Measurements from ENCODE around the gene GNA15.
"Not testable (repeated sequence)": the region's sequence is repeated elsewhere in the genome, so short reads cannot be mapped to it uniquely, and the experiment has no call there.

The GNA15 gene

DNA sequence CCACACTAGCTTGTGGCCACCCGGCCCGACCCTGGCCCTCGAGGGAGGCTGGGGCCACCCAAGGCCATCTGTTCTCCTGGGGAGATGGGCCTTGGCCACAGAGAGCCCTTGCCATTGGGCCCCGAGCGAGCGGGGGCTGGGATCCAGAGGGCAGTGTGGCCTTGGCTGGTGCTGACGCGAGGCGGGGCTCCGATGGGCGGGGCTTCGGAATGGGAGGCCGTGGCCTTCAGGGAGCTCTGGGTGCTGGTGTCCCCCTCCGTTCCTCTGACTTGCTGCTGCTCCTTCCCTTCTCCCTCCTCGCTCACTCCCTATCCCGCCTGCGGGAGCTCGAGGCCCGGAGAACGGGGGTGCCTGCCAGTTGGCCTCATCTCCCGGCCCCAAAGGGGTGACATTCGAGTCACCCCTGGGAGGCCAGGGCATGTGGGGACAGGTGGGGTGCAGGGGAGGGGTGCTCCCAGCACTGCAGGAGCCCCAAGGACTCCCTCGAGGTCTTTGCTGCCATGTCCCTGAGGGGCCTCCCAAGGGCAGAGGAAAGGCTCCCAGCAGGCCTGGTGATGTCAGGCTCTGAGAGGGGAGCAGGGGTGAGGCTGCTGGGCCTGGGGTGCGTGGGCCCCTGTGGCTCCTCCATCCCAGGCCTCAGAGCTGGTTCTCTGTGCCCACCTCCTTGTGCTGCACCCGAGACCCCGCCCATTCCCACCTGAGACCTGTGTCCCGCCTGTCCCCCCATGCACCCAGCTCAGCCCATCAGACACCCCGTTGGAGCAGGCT is 54.1 kb downstream of the GNA15 start:
- Histone ChIP-seq H3K27ac (ENCODE audit: low read length) (no peak overlapping the region), H3K4me1 (ENCODE audit: low read length) (peaks cover 9% of the 10 kb centered on the region), H3K27me3 (replicated peaks; ENCODE audit: insufficient read depth, low read length) (no peaks in the 10 kb centered on the region), H2AFZ (ENCODE audit: low read length) (no peak overlapping the region), H4K20me1 (ENCODE audit: insufficient read depth, low read length) (peaks cover 11% of the 10 kb centered on the region; the same call in 1 of the 2 replicates), H3K79me2 (ENCODE audit: low read length) (peaks cover 77% of the 10 kb centered on the region), H3K9ac (ENCODE audit: low read length) (no peak overlapping the region), H3K4me3 (ENCODE audit: low read length) (no peak overlapping the region), H3F3A (ENCODE audit: insufficient read depth, low read length) (no peaks in the 10 kb centered on the region), H3K4me2 (ENCODE audit: low read depth, low read length) (no peak overlapping the region), H3K9me3 (replicated peaks; ENCODE audit: insufficient read depth, low read length) (no peaks in the 10 kb centered on the region), H3K36me3 (replicated peaks; ENCODE audit: insufficient read depth, low read length) (no peaks in the 10 kb centered on the region), H3K9me2 (replicated peaks; ENCODE audit: insufficient read depth, low read length) (no peaks in the 10 kb centered on the region)
- no peak for DNase-seq
- TF ChIP-seq EZH2 (optimal IDR thresholded peaks at IDR 0.05; ENCODE audit: low read depth, low read length) (no peak), EZH2phosphoT487 (IDR thresholded peaks at IDR 0.05; ENCODE audit: low read length) (no peak)
- TF ChIP-seq, protein P1, sequence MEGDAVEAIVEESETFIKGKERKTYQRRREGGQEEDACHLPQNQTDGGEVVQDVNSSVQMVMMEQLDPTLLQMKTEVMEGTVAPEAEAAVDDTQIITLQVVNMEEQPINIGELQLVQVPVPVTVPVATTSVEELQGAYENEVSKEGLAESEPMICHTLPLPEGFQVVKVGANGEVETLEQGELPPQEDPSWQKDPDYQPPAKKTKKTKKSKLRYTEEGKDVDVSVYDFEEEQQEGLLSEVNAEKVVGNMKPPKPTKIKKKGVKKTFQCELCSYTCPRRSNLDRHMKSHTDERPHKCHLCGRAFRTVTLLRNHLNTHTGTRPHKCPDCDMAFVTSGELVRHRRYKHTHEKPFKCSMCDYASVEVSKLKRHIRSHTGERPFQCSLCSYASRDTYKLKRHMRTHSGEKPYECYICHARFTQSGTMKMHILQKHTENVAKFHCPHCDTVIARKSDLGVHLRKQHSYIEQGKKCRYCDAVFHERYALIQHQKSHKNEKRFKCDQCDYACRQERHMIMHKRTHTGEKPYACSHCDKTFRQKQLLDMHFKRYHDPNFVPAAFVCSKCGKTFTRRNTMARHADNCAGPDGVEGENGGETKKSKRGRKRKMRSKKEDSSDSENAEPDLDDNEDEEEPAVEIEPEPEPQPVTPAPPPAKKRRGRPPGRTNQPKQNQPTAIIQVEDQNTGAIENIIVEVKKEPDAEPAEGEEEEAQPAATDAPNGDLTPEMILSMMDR (IDR thresholded peaks at IDR 0.05; ENCODE audit: low read length), result no peak

DNA sequence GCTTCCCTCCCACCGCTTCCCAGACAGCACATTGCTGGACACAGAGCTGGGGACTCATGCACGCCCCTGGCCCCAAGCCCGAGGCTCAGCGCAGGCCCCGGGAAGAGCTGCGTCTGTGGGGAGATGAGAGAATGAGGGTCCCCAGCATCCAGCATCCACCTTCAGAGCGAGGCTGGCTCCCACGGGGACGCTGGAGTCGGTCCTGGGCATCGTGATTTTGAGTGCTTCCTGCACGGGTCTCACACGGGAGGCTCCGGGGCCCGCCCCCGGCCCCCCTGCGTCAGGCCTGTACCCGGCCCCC is 54.6 kb downstream of the GNA15 start:
- TF ChIP-seq EZH2 (optimal IDR thresholded peaks at IDR 0.05; ENCODE audit: low read depth, low read length), result no peak
- TF ChIP-seq EZH2phosphoT487 (IDR thresholded peaks at IDR 0.05; ENCODE audit: low read length), result no peak
- TF ChIP-seq, protein P1 (IDR thresholded peaks at IDR 0.05; ENCODE audit: low read length), result no peak
- DNase-seq, result no peak
- peaks cover 9% of the 10 kb centered on the region for H3K4me1 ChIP-seq (ENCODE audit: low read length)
- no peak overlapping the region for H3K9ac ChIP-seq (ENCODE audit: low read length)
- no peak overlapping the region for H3K27ac ChIP-seq (ENCODE audit: low read length)
- no peaks in the 10 kb centered on the region for H3K9me2 ChIP-seq (replicated peaks; ENCODE audit: insufficient read depth, low read length)
- no peak overlapping the region for H3K4me2 ChIP-seq (ENCODE audit: low read depth, low read length)
- H3F3A ChIP-seq (ENCODE audit: insufficient read depth, low read length), result no peaks in the 10 kb centered on the region
- H2AFZ ChIP-seq (ENCODE audit: low read length), result no peak overlapping the region
- H4K20me1 ChIP-seq (ENCODE audit: insufficient read depth, low read length), result peaks cover 11% of the 10 kb centered on the region; the same call in 1 of the 2 replicates
- H3K27me3 ChIP-seq (replicated peaks; ENCODE audit: insufficient read depth, low read length), result no peaks in the 10 kb centered on the region
- no peak overlapping the region for H3K4me3 ChIP-seq (ENCODE audit: low read length)
- no peaks in the 10 kb centered on the region for H3K9me3 ChIP-seq (replicated peaks; ENCODE audit: insufficient read depth, low read length)
- H3K79me2 ChIP-seq (ENCODE audit: low read length), result peaks cover 77% of the 10 kb centered on the region
- no peaks in the 10 kb centered on the region for H3K36me3 ChIP-seq (replicated peaks; ENCODE audit: insufficient read depth, low read length)

DNA sequence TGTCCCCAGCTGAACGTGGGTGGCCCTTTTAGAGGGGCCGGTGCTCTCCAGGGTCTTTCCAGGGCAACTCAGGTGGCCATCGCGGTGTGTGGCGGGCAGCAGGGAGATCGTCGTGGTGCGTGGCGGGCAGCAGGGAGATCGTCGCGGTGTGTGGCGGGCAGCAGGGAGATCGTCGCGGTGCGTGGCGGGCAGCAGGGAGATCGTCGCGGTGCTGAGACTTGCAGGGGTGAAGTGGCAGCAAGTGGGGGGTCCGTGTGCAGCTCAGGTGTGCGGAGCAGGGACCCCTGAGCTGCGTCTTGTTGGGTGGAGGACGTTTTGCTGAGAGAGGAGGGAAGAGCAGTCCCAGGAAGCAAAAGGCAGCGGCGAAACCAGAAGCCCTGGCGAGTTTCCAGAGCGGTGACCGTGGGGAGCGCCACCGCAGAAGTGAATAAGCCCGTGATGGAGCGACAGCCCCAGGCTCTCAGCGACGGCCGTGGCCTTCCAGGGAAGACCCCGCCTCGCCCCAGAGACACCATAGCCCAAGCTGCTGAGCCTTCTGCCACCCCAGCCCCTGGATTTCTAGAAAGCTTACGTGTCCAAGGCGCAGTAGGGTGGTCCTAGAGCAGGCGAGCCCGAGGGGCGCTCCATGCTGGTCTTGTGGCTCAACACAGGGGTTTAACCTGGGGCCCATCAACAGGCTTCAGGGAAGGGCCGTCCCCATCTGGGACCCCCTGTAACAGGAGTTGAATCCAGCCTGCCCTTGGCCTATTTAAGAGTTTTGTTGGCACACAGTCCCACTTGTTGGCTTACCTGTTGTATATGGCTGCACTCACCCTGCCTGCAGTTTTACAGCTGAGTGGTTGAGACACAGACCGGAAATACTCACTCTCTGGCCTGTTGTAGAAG is 55.3 kb downstream of the GNA15 start:
- peaks cover 11% of the 10 kb centered on the region; the same call in 1 of the 2 replicates for H4K20me1 ChIP-seq (ENCODE audit: insufficient read depth, low read length)
- H3K79me2 ChIP-seq (ENCODE audit: low read length), result peaks cover 73% of the 10 kb centered on the region
- no peaks in the 10 kb centered on the region for H3K9me2 ChIP-seq (replicated peaks; ENCODE audit: insufficient read depth, low read length)
- H3K9me3 ChIP-seq (replicated peaks; ENCODE audit: insufficient read depth, low read length), result no peaks in the 10 kb centered on the region
- no peak for DNase-seq
- H3K36me3 ChIP-seq (replicated peaks; ENCODE audit: insufficient read depth, low read length), result no peaks in the 10 kb centered on the region; the same call in 1 of the 2 replicates
- no peak overlapping the region for H2AFZ ChIP-seq (ENCODE audit: low read length)
- H3K27me3 ChIP-seq (replicated peaks; ENCODE audit: insufficient read depth, low read length), result no peaks in the 10 kb centered on the region
- no peak overlapping the region for H3K4me3 ChIP-seq (ENCODE audit: low read length)
- no peaks in the 10 kb centered on the region for H3F3A ChIP-seq (ENCODE audit: insufficient read depth, low read length)
- no peak overlapping the region for H3K9ac ChIP-seq (ENCODE audit: low read length)
- H3K27ac ChIP-seq (ENCODE audit: low read length), result no peak overlapping the region
- TF ChIP-seq, protein P1 (IDR thresholded peaks at IDR 0.05; ENCODE audit: low read length), result no peak
- TF ChIP-seq EZH2 (optimal IDR thresholded peaks at IDR 0.05; ENCODE audit: low read depth, low read length) (no peak), EZH2phosphoT487 (IDR thresholded peaks at IDR 0.05; ENCODE audit: low read length) (no peak)
- peaks cover 9% of the 10 kb centered on the region for H3K4me1 ChIP-seq (ENCODE audit: low read length)
- no peak overlapping the region for H3K4me2 ChIP-seq (ENCODE audit: low read depth, low read length)

DNA sequence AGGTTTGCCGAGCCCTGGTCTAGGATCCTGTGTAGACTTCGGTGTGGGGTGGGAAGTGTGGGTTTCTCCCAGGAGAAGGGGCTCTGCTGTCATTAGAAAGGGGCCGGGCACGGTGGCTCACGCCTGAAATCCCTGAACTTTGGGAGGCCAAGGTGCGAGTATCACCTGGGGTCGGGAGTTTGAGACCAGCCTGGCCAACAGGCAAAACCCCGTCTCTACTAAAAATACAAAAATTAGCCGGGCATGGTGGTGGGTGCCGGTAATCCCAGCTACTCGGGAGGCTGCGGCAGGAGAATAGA is 55.9 kb downstream of the GNA15 start:
- H3K4me2 ChIP-seq (ENCODE audit: low read depth, low read length); H3F3A ChIP-seq (ENCODE audit: insufficient read depth, low read length); H3K27ac ChIP-seq (ENCODE audit: low read length); H3K36me3 ChIP-seq (replicated peaks; ENCODE audit: insufficient read depth, low read length); H3K9me3 ChIP-seq (replicated peaks; ENCODE audit: insufficient read depth, low read length); H3K4me1 ChIP-seq (ENCODE audit: low read length); DNase-seq; H3K9ac ChIP-seq (ENCODE audit: low read length); H3K4me3 ChIP-seq (ENCODE audit: low read length); H2AFZ ChIP-seq (ENCODE audit: low read length); H3K27me3 ChIP-seq (replicated peaks; ENCODE audit: insufficient read depth, low read length); H3K9me2 ChIP-seq (replicated peaks; ENCODE audit: insufficient read depth, low read length): not testable (repeated sequence)
- H3K79me2 ChIP-seq (ENCODE audit: low read length), result peaks cover 67% of the 10 kb centered on the region
- H4K20me1 ChIP-seq (ENCODE audit: insufficient read depth, low read length), result peaks cover 11% of the 10 kb centered on the region; the same call in 1 of the 2 replicates
